SK-N-SH treated with all-trans-retinoic acid at 6 μM for 48 hours (cell line): ENCODE results near the gene DCX.

ENCODE experiments used
- ATAC-seq: fragments of 200-7000 bp; cut with Tn5 transposase; 3 replicates; pipeline ENCODE4 v1.9.1; 2020; ENCODE audit warnings: mild to moderate bottlenecking, moderate library complexity
- BACH2 ChIP-seq: fragments of 250-450 bp; sonication (Bioruptor Pico); IDR thresholded peaks from 2 replicates; pipeline ENCODE4 v1.9.0; 2021; ENCODE audit warnings: mild to moderate bottlenecking, borderline replicate concordance
- CSDC2 ChIP-seq: fragments of 250-450 bp; sonication (Bioruptor Pico); IDR thresholded peaks from 2 replicates; pipeline ENCODE4 v1.5.0; 2020; ENCODE audit warnings: mild to moderate bottlenecking, moderate library complexity
- ESRRG ChIP-seq: fragments of 250-450 bp; sonication (Bioruptor Pico); IDR thresholded peaks from 2 replicates; pipeline ENCODE4 v1.6.1; 2021; ENCODE audit warnings: mild to moderate bottlenecking
- OSR1 ChIP-seq: fragments of 250-450 bp; sonication (Bioruptor Pico); IDR thresholded peaks from 2 replicates; pipeline ENCODE4 v1.8.0; 2022; ENCODE audit warnings: moderate library complexity, mild to moderate bottlenecking, inconsistent platforms
- RARB ChIP-seq: fragments of 250-450 bp; sonication (Bioruptor Pico); IDR thresholded peaks from 2 replicates; pipeline ENCODE4 v1.8.0; 2021; ENCODE audit warnings: mild to moderate bottlenecking, moderate library complexity
- SNAI2 ChIP-seq: fragments of 250-450 bp; sonication (Bioruptor Pico); IDR thresholded peaks from 2 replicates; pipeline ENCODE4 v1.5.0; 2020; ENCODE audit warnings: mild to moderate bottlenecking, moderate library complexity
- TCF4 ChIP-seq: fragments of 250-450 bp; sonication (Bioruptor Pico); IDR thresholded peaks from 2 replicates; pipeline ENCODE4 v1.8.0; 2021; ENCODE audit warnings: mild to moderate bottlenecking, moderate library complexity, borderline replicate concordance
- TOX ChIP-seq: fragments of 250-450 bp; sonication (Bioruptor Pico); IDR thresholded peaks from 2 replicates; pipeline ENCODE4 v1.8.0; 2021; ENCODE audit warnings: mild to moderate bottlenecking, moderate library complexity, borderline replicate concordance
- ZFP3 ChIP-seq: fragments of 250-450 bp; sonication (Bioruptor Pico); IDR thresholded peaks from 2 replicates; pipeline ENCODE4 v1.5.0; 2020; ENCODE audit warnings: mild to moderate bottlenecking, moderate library complexity
- ZFP30 ChIP-seq: fragments of 450-650 bp; formaldehyde crosslinking; IDR thresholded peaks from 2 replicates; pipeline ENCODE4 v1.5.0; 2022; ENCODE audit warnings: mild to moderate bottlenecking, moderate library complexity
- ZNF565 ChIP-seq: fragments of 450-650 bp; formaldehyde crosslinking; conservative IDR thresholded peaks from 2 replicates; pipeline ENCODE4 v1.5.0; 2020; ENCODE audit warnings: low read depth, mild to moderate bottlenecking, moderate library complexity
- ZNF70 ChIP-seq: fragments of 450-650 bp; formaldehyde crosslinking; IDR thresholded peaks from 2 replicates; pipeline ENCODE4 v1.5.0; 2020; ENCODE audit warnings: mild to moderate bottlenecking, moderate library complexity
- TF ChIP-seq, protein P1 (sequence below): fragments of 250-450 bp; sonication (Bioruptor Pico); IDR thresholded peaks from 2 replicates; pipeline ENCODE4 v1.8.0; 2020; ENCODE audit warnings: mild to moderate bottlenecking, moderate library complexity, borderline replicate concordance
- TF ChIP-seq, protein P2 (sequence below): fragments of 250-450 bp; sonication (Bioruptor Pico); IDR thresholded peaks from 2 replicates; pipeline ENCODE4 v1.8.0; 2021; ENCODE audit warnings: low read depth, mild to moderate bottlenecking, moderate library complexity, borderline replicate concordance
- TF ChIP-seq, protein P3 (sequence below): fragments of 250-450 bp; sonication (Bioruptor Pico); IDR thresholded peaks from 2 replicates; pipeline ENCODE4 v1.5.0; 2020; ENCODE audit warnings: mild to moderate bottlenecking, moderate library complexity
- TF ChIP-seq, protein P4 (sequence below): fragments of 250-450 bp; sonication (Bioruptor Pico); IDR thresholded peaks from 2 replicates; pipeline ENCODE4 v1.5.1; 2020; ENCODE audit warnings: low read depth, mild to moderate bottlenecking, moderate library complexity
- TF ChIP-seq, protein P5 (sequence below): fragments of 250-450 bp; sonication (Bioruptor Pico); IDR thresholded peaks from 2 replicates; pipeline ENCODE4 v1.5.1; 2021; ENCODE audit warnings: mild to moderate bottlenecking, moderate library complexity

DCX gene

DNA sequence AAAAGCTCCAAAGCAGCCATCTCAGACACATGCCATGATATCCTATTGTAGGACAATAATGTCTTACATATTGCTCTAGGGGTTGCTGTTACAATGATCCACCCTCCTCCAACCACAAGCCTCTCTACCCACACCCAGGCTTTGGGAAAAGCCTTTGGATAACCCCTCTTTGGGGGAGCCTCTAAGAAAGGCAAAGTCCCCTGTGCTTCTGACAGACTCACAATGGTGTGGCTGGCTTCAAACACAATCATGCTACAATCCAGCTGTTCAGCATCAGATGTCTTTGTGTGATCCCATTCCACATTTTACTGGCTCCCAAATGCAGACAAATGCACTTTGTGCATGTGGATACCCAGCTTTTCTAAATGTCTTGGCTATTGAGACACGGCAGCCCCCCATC lies 75.9 kb downstream of the DCX start (continued):
- TF ChIP-seq, protein P1, sequence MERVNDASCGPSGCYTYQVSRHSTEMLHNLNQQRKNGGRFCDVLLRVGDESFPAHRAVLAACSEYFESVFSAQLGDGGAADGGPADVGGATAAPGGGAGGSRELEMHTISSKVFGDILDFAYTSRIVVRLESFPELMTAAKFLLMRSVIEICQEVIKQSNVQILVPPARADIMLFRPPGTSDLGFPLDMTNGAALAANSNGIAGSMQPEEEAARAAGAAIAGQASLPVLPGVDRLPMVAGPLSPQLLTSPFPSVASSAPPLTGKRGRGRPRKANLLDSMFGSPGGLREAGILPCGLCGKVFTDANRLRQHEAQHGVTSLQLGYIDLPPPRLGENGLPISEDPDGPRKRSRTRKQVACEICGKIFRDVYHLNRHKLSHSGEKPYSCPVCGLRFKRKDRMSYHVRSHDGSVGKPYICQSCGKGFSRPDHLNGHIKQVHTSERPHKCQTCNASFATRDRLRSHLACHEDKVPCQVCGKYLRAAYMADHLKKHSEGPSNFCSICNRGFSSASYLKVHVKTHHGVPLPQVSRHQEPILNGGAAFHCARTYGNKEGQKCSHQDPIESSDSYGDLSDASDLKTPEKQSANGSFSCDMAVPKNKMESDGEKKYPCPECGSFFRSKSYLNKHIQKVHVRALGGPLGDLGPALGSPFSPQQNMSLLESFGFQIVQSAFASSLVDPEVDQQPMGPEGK (CRISPR knock-in tag) = no peak

DNA sequence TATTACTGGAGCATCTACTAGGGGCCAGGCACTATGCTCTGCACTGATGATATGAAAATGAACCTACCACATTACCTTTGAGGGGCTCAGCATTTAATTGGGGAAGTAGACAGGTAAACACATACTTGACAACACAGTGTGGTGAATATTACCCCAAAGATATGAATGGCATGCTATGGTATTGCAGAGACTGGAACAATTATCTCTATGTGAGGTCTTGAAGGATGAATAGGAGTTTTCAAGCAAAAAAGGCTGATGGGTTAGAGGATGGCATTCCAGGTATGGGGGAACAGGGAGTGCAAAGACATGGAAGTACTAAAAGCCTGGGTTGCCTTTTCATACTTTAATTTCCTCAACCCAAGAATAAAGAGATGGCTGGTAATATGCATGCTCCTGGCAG lies 82.6 kb downstream of the DCX start:
- no peak for TF ChIP-seq BACH2 (CRISPR knock-in tag)
- TF ChIP-seq ZFP3 = 0 out of 2 replicates have a peak, but pooled peaks have one; percentile 52
- TF ChIP-seq CSDC2 (CRISPR knock-in tag) = no peak
- TF ChIP-seq ZNF565 (CRISPR knock-in tag) = no peak
- no peak for TF ChIP-seq ESRRG (CRISPR knock-in tag)
- TF ChIP-seq, all 23 proteins: peak for 1
- no peak for ATAC-seq

DNA sequence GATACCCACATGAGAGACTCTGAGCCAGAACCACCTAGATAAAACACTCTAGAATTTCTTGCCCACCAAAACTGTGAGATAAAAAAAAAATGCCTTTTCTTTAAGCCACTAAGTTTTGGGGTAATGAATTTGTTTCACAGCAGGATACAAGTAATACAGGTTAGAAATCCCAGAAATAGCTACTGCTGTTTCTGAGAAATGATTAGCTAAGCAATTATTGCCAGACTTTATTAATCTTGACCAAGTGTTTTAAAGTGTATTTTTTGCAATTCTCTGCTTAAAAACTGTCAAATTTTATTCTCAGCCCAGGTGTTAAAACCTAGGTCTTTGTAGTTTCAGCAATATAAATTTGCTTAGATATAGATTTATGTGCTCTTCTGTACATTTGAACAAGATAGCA lies 83.1 kb downstream of the DCX start:
- TF ChIP-seq ZNF70 (CRISPR knock-in tag) = no peak
- no peak for TF ChIP-seq TOX (CRISPR knock-in tag)
- TF ChIP-seq CSDC2 (CRISPR knock-in tag) = no peak
- TF ChIP-seq, protein P2, sequence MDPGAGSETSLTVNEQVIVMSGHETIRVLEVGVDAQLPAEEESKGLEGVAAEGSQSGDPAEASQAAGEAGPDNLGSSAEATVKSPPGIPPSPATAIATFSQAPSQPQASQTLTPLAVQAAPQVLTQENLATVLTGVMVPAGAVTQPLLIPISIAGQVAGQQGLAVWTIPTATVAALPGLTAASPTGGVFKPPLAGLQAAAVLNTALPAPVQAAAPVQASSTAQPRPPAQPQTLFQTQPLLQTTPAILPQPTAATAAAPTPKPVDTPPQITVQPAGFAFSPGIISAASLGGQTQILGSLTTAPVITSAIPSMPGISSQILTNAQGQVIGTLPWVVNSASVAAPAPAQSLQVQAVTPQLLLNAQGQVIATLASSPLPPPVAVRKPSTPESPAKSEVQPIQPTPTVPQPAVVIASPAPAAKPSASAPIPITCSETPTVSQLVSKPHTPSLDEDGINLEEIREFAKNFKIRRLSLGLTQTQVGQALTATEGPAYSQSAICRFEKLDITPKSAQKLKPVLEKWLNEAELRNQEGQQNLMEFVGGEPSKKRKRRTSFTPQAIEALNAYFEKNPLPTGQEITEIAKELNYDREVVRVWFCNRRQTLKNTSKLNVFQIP (CRISPR knock-in tag) = no peak
- TF ChIP-seq OSR1 (CRISPR knock-in tag) = no peak
- no peak for TF ChIP-seq RARB (CRISPR knock-in tag)
- TF ChIP-seq ESRRG (CRISPR knock-in tag) = no peak
- no peak for TF ChIP-seq ZNF565 (CRISPR knock-in tag)
- no peak for TF ChIP-seq TCF4
- TF ChIP-seq, protein P3, sequence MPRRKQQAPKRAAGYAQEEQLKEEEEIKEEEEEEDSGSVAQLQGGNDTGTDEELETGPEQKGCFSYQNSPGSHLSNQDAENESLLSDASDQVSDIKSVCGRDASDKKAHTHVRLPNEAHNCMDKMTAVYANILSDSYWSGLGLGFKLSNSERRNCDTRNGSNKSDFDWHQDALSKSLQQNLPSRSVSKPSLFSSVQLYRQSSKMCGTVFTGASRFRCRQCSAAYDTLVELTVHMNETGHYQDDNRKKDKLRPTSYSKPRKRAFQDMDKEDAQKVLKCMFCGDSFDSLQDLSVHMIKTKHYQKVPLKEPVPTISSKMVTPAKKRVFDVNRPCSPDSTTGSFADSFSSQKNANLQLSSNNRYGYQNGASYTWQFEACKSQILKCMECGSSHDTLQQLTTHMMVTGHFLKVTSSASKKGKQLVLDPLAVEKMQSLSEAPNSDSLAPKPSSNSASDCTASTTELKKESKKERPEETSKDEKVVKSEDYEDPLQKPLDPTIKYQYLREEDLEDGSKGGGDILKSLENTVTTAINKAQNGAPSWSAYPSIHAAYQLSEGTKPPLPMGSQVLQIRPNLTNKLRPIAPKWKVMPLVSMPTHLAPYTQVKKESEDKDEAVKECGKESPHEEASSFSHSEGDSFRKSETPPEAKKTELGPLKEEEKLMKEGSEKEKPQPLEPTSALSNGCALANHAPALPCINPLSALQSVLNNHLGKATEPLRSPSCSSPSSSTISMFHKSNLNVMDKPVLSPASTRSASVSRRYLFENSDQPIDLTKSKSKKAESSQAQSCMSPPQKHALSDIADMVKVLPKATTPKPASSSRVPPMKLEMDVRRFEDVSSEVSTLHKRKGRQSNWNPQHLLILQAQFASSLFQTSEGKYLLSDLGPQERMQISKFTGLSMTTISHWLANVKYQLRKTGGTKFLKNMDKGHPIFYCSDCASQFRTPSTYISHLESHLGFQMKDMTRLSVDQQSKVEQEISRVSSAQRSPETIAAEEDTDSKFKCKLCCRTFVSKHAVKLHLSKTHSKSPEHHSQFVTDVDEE (CRISPR knock-in tag) = no peak
- no peak for TF ChIP-seq ZFP30 (CRISPR knock-in tag)
- TF ChIP-seq, protein P1 (CRISPR knock-in tag) = no peak
- TF ChIP-seq, protein P4, sequence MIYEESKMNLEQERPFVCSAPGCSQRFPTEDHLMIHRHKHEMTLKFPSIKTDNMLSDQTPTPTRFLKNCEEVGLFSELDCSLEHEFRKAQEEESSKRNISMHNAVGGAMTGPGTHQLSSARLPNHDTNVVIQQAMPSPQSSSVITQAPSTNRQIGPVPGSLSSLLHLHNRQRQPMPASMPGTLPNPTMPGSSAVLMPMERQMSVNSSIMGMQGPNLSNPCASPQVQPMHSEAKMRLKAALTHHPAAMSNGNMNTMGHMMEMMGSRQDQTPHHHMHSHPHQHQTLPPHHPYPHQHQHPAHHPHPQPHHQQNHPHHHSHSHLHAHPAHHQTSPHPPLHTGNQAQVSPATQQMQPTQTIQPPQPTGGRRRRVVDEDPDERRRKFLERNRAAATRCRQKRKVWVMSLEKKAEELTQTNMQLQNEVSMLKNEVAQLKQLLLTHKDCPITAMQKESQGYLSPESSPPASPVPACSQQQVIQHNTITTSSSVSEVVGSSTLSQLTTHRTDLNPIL (CRISPR knock-in tag) = no peak
- TF ChIP-seq, protein P5, sequence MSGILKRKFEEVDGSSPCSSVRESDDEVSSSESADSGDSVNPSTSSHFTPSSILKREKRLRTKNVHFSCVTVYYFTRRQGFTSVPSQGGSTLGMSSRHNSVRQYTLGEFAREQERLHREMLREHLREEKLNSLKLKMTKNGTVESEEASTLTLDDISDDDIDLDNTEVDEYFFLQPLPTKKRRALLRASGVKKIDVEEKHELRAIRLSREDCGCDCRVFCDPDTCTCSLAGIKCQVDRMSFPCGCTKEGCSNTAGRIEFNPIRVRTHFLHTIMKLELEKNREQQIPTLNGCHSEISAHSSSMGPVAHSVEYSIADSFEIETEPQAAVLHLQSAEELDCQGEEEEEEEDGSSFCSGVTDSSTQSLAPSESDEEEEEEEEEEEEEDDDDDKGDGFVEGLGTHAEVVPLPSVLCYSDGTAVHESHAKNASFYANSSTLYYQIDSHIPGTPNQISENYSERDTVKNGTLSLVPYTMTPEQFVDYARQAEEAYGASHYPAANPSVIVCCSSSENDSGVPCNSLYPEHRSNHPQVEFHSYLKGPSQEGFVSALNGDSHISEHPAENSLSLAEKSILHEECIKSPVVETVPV = no peak
- TF ChIP-seq SNAI2 = no peak
- ATAC-seq = no peak
